Stimulated activated CD4-positive, alpha-beta T cell treated with anti-CD3 and anti-CD28 coated beads, TNF-alpha, amount 100 ng/mL, for 24 hours (primary cell): ENCODE data around the gene LY6G5C.
A peak's percentile ranks its signal among the peaks of the same experiment; 100 is the strongest.
"Not testable (repeated sequence)": the region's sequence is repeated elsewhere in the genome, so short reads cannot be mapped to it uniquely, and the experiment has no call there.

ENCODE experiments used
- DNase-seq, 3 experiments: peaks; one replicate each; pipeline ENCODE4 v3.0.0-alpha.2; 2020; ENCODE audit warnings: low read depth in 3 of 3

Gene LY6G5C

DNA sequence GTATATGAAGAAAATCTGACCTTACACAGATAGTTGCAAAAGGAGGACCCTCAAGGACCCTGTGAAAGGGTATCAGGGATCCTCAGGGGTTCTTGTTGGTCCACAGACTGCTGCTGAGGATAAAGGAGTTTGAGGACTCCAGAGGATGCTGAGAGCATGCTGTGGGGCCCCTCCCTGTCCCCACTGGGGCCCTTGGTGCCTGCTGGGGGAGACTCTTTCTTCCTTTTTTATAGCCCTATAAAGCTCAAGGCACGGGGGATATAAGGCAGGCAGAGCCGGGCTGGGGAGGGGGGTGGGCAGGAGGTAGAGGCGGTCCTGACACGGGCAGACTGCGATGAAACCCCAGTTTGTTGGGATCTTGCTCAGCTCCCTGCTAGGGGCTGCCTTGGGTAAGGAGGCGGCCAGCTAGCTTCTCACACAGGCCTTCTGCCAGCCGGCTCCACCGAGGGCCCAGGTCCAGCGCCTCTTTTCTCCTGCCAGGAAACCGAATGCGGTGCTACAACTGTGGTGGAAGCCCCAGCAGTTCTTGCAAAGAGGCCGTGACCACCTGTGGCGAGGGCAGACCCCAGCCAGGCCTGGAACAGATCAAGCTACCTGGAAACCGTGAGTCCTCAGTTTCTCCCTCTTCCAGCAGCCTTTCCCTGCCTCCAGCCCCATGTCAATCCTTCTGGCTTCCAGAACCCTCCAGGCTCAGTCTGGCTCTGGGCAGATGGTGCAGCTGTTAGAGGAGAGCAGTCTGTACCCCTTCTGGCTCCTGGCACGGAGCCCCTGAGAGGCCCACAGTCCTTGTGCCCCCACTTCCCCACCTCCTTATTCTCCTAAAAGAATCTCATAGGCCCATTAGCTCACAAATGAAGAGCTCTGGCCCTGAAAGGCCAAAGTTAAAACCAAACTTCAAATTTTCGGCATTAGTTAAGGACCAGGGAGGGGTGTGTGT, 34.4 kb upstream of the LY6G5C start, which contains the start of gene LY6G6D:
Gene LY6G6D (plus strand): TSS at position 327 of the 937 bp plus-strand sequence. CDS start 8 bp downstream, at position 335.
- no peak for DNase-seq

DNA sequence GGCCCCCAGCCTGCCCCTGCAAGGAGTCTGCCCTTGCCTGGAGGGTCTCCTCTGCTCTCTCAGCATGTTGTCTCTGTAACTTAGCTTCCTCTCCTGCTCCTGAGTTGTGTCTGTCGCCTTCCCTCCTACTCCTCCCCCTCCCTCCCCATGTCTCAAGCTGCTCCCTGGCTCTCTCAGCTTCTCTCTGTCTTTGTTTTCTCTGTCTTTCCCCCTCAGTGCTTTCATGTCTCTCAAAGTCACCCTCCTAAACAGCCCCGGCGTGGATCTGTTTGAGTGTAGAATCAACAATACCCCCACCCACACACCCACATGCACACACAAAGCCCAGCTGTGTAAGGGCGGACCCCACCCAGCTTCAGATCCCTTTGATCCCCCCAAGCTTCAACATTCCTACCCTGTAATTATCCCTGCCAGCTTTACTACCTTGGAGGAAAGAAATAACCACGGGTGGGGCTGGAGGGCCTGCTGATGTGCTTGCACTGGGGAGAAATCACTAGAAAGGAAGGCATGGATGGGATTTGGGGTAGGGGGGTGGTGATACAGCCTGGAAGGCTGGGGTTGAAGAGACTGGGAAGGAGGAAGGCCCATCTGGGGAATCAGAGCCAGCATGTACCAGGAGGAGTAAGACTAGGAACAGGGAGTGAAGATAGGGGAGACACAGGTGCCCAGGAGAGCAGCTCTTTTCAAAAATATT, 33.3 kb upstream of the LY6G5C start:
- DNase-seq = no peak

DNA sequence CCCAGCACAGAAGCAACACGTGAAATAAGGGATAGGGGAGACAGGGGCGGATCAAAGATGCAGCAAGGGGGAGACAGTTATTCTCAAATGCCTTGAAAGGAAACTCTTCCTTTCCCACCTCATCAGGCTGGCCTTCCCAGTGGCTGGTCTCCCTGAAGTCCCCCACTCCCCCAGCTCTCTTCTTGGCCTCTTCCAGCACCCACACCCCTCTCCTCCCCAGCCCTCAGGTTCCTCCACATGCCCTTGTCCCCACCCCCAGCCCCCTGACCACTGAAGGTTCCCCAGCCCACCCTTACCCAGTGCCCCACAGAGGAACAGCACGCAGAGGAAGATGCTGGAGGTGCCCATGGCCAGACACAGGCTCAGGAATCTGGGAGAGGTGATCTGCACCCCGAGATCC, 32.6 kb upstream of the LY6G5C start:
- DNase-seq = no peak

DNA sequence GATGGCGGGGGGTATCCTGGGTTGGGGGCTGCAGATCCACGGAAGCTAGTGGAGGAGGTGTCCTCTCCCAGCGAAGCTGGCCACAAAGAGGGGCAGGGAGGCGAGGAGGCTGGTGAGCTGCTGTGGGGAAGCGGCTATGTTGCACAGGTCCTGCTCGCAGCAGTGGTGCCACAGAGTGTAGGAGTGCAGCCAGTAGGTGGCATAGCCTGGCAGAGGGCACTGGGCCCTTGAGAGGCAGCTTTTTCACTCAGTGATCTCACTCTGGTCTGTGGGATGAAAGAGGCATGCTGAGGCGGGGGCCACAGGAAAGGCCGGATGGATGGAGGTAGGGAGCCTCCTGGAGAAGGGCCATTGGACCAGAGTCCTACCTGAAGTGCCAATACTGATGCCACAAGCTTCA, 31.4 kb upstream of the LY6G5C start:
- DNase-seq = no peak

DNA sequence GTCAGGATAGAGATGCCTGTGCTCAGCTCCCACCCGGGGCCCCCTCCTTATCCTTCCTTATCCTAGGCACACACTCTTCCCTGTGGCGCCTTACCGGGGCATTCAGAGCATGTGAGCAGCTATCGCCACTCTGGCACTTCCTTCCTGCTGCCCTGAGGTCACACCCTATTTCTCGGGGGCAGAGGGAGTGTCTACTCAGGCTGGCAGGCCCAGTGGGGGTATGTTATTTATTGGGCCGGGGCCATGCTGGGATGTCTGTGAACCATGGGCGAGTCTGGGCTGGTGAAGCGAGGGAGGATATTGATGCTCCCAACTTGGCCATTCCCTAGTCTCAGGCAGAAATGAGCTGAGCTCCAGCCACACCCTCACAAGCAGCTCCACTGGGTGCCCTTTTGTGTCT, 30.4 kb upstream of the LY6G5C start:
- DNase-seq = no peak

DNA sequence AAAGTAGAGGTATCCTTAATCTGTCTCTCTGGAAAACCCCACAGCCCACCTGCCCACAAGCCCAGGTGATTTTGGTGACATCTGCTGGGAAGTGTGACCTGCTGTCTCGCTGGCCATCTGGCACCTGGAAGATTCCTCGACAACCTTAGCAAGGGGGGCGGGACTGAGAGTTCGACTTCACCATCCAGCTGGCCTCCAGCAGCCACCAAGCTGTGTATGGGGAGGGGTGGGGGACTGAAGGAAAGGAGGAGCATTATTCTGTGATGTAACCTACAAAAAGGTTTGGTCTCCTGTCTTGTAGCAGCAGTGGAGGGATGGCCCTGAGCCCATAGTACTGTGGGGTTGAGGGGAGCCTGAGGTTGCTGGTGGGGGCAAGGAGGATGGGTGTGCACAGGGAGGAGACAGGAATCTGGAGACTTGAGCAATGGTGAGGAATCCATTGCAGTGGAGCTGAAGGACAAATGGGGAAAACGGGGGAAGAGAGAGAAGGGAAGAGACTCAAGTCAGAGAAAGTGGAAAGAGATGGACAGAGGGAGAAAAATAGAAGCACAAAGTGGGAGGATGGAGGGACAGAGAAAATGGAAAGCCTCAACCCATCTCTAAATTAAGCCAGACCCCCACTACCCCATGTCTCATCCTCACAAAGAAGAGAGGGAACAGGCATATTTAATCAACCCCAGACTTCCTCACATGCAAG, 29.8 kb upstream of the LY6G5C start:
- DNase-seq = no peak

DNA sequence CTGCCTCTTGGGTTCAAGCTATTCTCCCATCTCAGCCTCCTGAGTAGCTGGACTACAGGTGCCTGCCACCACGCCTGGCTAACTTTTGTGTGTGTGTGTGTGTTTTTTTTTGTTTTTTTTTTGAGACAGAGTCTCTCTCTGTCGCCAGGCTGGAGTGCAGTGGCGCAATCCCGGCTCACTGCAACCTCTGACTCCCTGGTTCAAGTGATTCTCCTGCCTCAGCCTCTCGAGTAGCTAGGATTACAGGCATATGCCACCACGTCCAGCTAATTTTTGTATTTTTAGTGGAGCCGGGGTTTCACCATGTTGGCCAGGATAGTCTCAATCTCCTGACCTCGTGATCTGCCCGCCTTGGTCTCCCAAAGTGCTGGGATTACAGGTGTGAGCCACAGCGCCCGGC, 28.3 kb upstream of the LY6G5C start:
- not testable (repeated sequence) for DNase-seq

DNA sequence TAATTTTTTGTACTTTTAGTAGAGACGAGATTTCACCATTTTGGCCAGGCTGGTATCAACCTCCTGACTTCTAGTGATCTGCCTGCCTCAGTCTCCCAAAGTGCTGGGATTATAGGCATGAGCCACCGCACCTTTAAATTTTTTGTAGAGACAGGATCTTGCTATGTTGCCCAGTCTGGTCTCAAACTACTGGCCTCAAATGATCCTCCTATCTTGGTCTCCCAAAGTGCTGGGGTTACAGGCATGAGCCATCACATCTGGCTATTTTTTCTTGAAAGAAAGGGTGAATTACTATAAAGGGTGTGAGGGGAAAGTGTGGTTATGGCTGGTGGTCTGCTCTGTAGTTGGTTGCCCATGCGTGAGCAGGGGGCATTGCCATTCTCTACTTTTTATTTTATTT, 27.4 kb upstream of the LY6G5C start:
- DNase-seq = no peak

DNA sequence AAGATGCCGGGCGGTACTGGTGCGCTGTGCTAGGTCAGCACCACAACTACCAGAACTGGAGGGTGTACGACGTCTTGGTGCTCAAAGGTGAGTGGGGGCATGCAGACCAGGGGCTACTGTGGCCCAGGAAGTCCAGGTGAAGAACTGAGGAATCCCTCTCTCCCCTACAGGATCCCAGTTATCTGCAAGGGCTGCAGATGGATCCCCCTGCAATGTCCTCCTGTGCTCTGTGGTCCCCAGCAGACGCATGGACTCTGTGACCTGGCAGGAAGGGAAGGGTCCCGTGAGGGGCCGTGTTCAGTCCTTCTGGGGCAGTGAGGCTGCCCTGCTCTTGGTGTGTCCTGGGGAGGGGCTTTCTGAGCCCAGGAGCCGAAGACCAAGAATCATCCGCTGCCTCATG, 26.8 kb upstream of the LY6G5C start:
- no peak for DNase-seq

DNA sequence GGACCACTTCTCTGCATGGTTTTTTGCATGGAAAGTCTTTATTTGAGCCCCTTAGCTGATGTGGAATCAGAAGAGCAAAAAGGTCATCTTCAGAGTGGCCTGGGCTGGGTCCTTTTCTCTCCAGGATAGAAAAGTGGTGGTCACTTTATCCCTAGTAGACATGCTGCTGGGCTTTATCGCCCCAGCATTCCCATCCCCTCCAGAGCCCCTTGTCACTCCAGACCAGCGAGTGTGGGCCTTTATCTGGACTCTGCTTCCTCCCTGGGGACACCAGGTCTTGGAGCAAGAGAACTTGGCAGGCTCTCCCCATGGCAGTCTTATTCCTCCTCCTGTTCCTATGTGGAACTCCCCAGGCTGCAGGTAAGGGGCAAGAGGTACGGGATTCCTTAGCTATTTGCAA, 25.7 kb upstream of the LY6G5C start, which contains the start of gene LY6G6F:
Gene LY6G6F (plus strand): TSS at position 268 of the 400 bp plus-strand sequence. CDS start 41 bp downstream, at position 309.
- no peak for DNase-seq

DNA sequence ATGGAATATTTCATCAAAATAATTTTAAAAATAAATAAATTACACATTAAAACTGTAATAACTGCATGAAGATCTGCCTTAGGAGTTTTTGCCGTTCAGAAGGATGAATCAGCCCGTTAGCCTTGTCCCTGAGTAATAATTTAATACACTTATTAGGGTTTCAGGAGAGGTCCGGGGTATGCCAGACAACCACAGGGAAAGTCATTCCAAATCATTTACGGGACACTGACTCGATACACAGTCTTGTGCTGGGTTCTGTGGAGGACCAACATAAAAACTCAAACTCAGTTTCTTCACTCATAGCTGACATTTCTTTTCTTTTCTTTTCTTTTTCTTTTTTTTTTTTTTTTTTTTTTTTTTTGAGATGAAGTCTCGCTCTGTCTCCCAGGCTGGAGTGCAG, 25.1 kb upstream of the LY6G5C start:
- no peak for DNase-seq

DNA sequence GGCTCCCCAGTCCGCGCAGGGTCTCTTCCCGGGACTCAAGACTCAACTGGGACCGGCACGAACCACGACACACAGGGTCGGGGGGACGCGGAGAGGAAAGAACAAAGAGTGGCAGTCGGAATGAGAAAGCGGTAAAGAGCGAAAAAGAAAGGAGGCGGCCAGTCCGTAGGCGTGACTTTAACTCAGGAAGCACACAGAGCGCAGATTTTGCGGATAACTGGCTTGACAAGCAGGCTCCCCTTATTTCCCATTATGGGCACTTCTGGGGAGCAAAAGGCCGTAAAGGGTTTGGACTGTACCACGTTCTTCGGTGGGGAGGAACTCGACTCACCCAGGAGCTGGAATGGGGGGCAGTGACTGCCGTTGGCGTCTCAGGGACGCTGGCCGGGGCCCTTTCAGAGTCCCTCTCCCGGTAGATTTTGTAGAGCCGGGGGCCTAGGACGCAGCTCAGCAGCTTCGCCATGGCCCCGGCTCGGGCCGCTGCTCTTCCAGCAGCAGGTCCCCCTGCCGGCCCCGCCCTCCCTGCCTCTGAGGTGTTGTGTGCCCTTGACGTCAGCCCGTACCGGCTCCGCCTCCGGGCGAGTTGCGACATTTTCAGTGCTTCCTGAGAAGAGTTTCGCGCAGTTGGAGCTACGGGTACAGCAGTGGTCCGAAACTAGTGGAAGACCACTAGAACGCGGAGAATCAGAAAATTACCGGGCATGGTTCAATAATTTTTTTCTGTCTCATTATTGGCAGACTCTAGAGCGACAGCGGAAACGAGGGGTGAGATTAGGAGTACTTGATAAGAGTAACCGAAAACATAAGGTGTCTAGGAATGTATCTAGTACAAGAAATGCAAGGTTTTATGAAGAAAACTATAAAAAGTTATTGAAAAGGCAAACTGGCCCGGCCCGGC, 22.2 kb upstream of the LY6G5C start, which contains the start of gene ABHD16A:
Gene ABHD16A (minus strand): TSS at position 506 of the 898 bp plus-strand sequence. CDS start 43 bp downstream, at position 463.
- DNase-seq = peak; percentile 92 to 98 (median 92)

DNA sequence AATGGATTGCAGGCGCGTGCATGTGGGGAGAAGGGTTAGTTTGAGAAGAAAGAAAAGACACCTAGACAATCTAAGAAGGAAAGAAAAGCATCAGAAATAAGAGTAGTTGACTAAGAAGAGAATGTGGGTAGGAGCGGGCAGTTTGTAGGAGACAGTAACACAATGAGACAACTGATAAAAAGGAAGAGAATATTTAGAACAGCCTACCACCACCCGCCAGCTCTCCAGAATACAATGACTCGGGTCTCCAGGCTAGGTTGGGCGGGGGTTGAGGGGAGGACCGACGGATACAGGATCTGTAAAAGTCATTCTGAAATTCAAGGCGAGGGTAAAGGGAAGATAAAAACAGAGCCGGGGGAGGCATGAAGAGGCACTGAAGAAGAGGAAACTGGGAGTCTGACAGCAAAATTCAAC, 21.5 kb upstream of the LY6G5C start:
- DNase-seq = peak in 1 of 3 experiments; percentile 5

DNA sequence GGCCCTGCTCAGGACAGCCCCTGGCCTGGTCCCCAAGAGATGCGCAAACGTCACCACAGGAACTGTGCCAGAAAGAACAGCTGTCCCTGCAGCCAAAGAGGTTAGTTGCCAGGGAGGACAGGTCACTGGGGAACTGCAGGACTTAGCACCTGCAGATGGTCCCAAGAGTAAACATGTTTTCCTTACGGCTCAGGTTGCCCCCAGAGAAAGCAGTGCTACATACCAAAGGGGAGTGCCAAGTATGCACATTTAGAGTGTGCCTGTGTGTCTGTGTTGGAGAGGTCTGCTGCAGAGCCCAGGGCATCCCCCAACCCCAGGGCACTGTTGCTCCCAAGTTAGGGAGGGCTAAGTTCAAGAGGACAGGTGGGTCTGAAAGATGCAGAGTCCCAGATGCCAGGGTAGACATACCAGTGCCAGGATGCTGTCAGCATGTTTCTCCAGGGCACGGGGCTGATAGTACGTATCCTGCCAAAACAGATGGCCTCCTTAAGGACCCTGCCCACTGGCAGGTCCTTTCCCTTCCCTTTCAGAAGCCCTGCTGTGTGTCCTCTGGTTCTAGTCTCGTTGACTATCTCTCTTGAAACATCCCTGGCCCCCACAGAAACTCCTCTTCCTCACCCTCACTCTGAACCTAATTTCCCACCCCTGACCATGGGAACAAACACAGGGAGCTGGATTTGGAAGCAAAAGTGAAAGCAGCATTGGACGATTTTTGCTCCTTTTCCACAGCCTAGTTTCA, 21.0 kb upstream of the LY6G5C start:
- no peak for DNase-seq

DNA sequence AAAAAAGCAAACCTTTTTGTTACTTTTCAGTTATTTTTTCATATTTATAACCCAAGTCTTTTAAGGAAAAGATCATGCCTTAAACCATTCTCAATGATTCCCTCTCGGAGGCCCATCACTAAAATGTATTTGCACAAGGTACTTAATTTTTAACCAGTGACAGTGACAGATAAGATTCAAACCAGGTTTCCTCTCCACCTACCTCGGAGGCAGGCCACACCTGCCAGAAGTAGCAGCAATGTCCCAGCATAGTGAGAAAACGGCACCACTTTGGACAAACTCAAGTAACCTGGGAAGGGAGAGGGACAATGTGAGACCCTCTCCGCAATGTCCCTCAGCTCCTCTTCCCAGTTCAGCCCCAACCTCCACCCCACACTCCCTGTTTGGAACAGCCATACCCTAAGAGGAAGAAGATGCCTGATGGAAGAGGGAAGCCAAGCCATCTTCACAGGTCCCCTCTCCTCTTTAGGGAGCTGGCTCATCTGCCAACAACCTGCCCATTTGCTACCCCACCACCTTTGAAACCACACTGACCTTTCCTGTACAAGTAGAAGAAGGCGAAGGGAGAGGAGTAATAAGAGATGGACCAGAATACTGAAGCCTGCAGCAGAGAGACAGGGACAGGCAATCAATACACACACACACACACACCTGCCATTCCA, 20.0 kb upstream of the LY6G5C start:
- DNase-seq = no peak

DNA sequence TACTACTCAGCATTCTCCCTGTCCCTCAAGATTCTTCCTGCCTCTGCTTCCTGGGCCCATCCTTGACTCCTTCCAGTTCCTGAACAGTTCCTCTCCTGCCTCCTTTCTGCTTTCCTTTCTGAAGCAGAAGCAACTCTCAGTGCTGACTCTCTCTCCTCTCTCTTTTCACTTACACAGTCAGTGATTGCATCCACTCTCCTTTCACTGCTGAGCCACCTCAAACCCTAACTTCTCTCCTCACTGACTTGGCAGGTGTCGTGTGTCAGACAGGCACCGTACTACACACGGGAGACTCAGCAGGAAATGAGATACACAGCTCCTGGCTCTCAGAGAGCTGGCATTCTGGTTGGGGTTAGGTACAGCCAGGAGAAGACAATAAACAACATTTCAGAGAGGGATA, 16.7 kb upstream of the LY6G5C start:
- no peak for DNase-seq

DNA sequence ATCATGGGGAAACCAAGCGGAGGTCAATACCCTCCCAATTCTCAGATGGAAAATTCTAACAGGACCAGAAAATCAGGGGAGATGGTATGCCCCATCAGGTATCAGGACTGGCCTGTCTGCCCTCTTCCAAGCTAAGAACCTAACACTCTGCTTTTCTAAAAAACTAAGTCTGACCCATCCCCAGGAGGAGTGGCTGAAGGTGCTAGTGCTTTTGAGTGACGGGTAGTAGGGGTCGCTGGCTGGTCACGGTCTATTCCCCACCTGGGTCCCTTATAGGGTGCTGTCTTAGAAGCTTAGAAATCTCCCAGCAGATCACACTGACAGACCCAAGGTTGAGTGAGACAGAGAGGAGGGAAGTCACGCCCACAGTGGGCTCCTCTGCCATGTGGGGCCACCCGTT, 12.7 kb upstream of the LY6G5C start:
- DNase-seq = no peak

DNA sequence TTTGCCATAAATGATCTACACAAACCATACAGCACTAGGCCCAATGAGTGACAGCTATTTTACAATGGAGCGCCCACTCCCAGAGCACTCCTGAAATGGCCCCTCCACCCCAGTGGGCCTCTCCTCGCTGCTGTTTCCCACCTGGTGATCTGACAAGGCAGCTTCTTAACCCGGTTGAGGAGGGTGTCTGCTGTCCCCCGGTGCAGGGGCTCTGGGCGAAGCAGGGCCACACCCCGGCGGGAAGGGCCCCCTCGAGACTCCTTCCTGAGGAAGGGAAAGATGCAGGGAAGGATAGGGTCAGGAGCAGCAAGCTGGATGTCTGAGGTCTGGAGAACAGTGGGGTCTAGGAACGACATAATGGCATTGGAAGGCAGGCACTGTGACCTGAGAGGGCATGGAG, 12.0 kb upstream of the LY6G5C start:
- no peak for DNase-seq

DNA sequence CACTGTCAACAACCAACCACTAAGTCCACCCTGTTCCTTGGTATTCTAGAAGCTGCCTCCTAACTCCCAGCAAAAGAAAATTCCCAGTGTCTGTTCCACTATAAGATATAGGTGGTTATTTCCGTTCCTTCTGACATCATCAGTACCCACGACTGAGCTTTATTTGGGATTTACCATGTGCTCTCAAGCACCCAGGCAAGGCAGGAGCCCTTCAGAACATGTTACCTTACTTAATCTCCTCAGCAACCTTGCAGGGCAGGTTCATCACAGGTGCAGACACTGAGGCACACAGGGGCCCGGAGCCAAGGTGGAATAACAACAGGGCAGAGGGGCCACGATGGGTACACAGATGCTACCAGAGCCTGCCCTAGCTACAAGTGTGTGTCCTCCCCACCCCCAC, 11.5 kb upstream of the LY6G5C start:
- DNase-seq = no peak
